Activated CD8-positive, alpha-beta memory T cell treated with anti-CD3 and anti-CD28 coated beads, Interleukin-2, amount 50 U/mL, for 24 hours (primary cell): ENCODE data around the gene MLXIPL.
"Not testable (repeated sequence)": the region's sequence is repeated elsewhere in the genome, so short reads cannot be mapped to it uniquely, and the experiment has no call there.

ENCODE experiments used
- DNase-seq: peaks from one replicate; pipeline ENCODE4 v3.0.0-alpha.2; 2020; ENCODE audit errors: extremely low read depth

Gene MLXIPL

DNA sequence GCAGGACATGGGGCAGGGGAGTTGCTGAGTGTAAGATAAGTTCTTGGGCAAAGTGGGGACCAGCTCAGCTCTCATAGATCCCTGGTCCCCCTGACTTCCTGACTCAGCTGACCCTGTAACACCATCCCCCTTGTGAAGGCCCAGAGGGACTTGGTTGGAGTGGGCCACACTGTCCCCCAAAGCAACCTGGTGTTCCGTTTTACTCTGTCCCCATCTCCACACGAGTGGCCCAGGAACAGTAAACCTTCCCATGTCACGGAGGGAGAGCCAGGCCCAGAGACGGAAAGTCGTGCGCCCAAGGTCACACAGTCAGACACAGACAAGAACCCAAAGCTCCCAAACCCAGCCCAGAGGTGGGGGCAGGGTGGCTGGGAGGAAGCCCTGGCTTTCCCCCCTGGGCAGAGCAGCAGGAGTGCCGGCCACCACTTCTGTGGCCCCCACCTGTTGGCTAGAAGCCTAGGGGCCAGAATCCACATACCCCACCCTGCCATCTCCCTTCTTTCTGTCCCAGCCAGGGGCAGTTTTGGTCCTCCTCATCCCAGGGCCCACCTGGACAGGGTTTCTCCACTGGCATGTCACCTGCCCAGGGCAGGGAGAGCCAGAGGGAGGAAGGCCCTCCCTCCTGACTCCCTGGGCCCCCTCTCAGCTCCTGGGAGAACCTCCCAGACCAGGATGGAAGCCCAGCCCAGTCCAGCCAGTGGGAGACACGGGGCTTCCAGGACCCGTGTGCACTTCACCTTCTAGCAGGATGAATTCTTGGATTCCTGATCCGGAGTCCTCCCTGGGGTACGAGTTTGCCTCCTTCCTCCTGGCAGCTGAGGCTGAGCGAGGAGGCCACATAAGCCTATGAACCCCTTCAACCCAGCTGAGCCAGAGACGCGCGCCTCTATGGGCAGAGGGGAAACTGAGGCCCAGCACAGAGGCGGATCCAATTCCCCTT lies 22.7 kb upstream of the MLXIPL start:
- no peak for DNase-seq

DNA sequence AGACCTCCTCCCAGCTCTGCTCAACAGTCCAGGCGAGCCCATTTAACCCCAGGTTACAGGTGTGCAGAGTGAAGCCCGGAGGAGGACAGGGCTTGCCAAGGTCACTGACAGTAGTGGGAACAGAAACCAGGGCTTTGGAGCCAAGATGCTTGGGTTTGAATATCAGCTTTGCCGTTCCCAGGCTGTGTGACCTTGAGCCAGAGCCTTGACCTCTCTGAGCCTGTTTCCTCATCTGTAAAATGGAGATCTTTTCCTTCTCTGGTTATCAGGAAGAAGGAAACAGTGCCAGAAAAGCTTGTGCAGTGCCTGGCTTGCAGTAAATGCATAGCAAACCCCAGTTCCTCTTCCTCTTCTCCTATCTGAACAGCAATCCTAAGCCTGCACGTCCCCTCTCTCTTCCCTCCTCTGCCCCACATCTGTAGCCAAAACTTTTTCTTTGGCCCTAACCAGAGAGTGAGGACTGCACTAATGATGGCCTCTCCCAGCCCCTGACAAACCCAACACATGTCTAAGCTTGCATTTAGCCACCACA lies 21.4 kb upstream of the MLXIPL start:
- DNase-seq: no peak

- DNase-seq: no peak
These were observed 20.5 kb upstream of the MLXIPL start for GRCh38 chr7:73644688-73645286.

DNA sequence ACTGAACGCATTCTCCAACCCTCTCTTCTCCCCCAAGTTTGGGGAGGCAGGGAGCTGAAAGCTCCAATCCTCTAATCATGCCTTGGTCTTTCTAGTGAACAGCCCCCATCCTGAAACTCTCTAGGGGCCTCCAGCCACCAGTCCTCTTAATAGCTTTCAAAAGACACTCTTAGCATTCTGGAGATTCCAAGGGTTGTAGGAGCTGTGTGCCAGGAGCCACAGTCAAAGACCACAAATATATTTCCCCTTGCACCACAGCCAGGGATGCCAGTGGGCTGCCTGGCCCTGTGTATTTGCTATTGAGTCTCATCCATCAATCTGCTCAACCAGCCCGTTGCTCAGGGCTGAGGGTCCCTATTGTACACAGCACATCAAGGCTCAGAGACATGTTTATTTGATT lies 18.5 kb upstream of the MLXIPL start:
- DNase-seq: no peak

GRCh38 chr7:73638911-73639310 lies 14.6 kb upstream of the MLXIPL start:
- DNase-seq: no peak

DNA sequence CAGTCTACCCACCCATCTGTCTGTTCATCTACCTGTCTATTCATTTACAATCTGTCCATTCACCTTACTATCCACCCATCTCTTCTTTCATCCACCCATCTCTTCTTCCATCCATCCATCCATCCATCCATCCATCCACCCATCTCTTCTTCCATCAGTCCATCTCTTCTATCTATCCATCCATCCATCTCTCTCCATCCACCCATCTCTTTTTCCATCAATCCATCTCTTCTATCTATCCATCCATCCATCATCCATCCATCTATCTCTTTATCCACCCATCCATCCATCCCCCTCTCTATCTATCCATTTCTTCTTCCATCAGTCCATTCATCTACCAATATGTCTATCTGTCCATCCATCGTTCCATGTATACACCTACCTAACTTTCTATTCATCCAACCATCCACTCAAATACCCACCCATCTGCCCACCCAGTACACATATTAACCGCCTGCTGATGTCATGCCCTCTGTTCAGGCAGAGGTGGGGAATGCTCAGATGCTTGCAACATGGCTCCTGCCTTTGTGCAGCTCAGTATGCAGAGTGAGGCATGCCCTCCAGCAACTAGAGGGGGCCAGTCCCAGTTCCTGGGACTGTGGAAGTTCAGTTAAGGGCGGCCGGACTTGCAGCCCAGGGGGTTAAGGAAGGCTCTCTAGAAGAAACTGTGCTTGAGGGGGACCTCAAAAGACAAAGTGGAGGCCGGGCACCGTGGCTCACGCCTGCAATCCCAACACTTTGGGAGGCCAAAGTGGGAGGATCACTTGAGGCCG lies 11.3 kb upstream of the MLXIPL start:
- no peak for DNase-seq

DNA sequence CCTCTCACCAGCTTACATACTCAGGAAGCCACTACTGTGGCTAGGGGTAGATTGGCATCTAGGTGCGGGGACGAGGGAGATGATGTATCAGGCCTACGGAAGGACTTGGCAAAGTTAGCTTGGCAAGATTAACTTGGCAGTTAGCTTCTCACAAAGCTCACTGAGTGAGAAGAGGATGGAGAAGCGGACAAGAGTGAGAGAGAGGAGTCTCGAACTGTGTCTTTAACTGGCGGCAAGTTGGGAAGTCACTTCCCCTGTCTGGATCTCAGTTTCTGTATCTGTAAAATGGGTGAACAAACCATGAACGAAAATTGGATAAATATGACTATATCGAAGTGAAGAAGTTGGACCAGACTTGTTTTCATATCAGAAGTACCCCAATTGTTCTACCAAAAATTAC lies 9.5 kb upstream of the MLXIPL start:
- no peak for DNase-seq

DNA sequence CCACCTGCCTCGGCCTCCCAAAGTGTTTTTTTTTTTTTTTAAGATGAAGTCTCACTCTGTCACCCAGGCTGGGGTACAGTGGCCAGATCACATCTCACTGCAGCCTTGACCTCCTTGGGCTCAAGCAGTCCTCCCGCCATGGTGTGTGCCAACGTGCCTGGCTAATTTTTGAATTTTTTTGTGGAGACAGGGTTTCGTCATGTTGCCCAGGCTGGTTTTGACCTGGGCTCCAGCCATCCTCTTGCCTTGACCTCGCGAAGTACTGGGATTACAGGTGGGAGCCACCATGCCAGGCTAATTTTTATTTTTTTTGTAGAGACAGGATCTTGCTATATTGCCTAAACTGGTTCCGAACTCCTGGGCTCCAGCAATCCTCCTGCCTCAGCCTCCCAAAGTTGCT lies 9.0 kb upstream of the MLXIPL start:
- no peak for DNase-seq

GRCh38 chr7:73631558-73631957 lies 7.2 kb upstream of the MLXIPL start:
- no peak for DNase-seq

DNA sequence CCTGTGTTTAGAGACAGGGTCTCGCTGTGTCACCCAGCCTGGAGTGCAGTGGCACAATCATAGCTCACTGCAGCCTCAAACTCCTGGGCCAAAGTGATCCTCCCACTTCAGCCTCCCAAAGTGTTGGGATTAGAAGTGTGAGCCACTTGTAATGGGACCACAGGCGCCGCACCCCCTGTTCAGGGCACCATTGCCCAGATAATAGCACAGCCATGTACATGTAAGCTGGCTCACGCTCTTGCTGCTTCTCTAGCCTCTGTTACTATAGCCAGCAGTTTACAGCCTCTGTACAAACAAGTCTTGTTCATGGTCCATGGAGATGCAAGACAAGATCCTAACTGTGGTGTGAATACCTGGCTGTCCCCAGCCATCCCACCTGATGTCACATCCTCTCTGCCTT lies 4.2 kb upstream of the MLXIPL start:
- no peak for DNase-seq

GRCh38 chr7:73626814-73627213 lies 2.5 kb upstream of the MLXIPL start:
- DNase-seq: no peak

DNA sequence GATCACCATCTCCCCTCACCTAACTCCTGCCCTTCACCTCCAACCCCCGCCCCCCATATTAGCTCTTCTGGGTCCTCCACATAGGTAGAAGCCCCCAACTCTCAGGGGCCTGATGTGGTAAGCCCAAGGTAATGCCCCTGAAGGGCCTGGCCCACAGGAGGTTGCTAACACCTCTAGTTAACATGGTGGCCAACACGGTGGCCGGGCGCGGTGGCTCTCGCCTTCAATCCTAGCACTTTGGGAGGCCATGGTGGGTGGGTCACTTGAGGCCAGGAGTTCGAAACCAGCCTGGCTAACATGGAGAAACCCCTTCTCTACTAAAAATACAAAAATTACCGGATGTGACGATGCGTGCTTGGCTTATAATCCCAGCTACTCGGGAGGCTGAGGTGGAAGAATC lies 954 bp upstream of the MLXIPL start:
- no peak for DNase-seq

- DNase-seq: no peak
These were observed 313 bp upstream of the MLXIPL start for GRCh38 chr7:73624669-73625001.

DNA sequence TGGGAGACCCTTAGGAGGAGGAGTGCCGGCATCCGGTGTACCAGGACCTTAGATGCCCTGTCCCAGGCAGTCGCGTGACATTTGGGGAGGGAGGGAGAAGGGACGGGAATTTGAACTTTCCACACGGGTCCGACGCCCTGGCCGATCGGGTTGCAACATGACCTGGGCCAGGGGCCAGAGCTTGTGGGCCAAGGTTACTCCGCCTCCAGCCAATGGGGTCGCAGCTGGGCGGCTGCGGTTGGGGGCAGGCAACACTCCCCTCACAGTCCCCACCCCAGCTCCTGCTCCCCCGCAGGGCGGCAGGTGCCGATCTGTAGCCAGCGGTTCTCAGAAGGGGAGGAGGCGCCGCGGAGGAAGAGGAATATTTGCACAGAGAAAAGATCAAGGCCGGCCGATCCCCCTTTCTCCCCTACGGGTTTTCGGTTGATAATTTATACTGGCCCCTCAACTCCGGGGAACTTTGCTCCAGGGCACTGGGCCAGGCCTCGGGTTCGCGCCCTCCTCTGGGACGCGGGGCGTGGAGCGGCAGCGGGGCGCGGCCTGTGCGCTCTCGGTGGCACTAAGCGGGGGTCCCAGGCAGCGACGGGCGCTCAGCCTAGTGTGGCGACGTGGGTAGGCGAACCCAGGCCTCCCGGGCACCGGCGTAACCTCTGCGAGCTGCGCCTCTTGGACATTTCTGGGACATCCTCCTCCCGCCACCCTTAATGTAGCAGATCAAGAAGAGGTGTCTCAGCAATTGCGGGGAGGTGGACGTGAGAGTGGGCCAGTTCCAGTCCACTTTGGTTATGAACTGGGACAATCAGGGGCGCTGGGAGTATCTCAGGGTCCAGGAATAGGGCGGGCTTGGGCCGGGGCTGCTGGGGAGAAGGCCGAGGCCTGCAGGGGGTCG lies 1.2 kb downstream of the MLXIPL start:
- no peak for DNase-seq

GRCh38 chr7:73622527-73622908 lies 1.8 kb downstream of the MLXIPL start:
- no peak for DNase-seq

DNA sequence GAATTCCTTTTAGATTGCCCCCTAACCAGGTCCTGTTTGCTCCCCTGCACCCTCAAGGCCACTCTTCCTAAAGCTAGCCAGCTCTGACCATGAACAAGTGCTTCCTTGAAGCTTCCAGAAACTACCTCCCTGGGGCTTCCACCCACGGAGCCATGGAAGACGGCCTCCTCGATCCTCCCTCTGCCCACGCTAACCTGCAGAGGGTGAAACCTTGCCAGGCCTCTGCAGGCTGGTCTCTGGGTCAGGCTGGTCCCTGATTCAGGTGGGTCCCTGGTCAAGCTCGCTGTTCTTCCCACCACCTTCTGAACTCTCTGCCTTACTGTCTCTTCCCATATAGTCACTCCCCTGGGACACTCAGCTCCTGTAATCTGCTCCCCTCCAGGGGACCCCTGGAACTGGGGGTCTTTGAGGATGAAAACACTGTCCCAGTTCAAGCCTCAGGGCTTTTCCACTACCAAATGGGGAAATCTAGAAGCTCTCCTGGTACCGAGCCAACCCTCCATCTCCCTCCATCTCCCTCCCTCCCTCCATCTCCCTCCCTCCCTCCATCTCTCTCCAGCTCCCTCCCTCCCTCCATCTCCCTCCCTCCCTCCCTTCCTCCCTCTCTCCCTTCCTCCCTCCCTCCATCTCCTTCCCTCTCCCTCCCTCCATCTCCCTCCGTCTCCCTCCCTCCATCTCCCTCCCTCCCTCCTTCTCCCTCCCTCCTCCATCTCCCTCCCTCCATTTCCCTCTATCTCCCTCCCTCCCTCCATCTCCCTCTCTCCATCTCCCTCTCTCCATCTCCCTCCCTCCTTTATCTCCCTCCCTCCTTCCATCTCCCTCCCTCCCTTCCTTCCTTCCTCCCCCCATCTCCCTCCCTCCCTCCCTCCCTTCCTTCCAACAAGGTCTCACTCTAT lies 2.9 kb downstream of the MLXIPL start:
- no peak for DNase-seq

DNA sequence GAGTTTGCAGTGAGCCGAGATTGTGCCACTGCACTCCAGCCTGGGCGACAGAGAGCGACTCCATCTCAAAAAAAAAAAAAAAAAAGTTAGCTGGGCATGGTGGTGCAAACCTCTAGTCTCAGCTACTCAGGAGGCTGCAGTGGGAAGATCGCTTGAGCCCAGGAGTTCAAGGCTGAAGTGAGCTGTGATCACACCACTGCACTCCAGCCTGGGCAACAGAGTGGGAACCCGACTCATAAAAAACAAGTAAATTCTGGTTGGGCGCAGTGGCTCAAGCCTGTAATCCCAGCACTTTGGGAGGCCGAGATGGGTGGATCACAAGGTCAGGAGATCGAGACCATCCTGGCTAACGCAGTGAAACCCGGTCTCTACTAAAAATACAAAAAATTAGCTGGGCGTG lies 4.9 kb downstream of the MLXIPL start:
- not testable (repeated sequence) for DNase-seq

DNA sequence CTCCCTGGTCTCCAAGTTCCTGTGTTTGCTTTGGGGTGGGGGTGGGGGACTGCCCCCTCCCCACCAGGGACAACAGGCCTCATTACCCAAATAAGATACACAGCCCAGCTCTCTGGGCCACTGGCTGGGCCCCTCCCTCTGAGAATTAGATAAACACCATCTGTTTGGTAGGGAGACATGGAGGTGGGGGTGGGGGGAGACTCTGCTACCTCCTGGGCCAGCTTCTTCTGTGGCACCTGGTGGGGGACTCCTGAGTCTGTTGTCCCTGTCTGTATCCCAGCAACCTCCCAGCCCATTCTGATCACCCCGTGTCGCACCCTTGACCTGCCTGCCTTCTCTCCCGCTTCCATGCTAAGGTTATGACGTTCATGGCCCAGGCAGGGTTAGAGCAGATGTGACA lies 5.8 kb downstream of the MLXIPL start:
- no peak for DNase-seq

DNA sequence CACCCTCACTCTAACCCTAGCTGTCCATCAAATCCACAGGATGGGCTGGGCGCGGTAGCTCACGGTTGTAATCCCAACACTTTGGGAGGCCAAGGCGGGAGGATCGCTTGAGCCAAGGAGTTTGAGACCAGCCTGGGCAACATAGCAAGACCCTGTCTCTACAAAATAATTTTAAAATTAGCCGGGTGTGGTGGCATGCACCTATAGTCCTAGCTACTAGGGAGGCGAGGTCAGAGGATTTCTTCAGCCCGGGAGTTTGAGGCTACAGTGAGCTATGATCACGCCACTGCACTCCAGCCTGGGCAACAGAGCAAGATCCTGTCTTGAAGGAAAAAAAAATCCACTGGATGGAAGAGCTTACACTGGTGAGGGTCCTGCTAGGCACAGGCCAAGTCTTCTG lies 6.8 kb downstream of the MLXIPL start:
- DNase-seq: not testable (repeated sequence)

DNA sequence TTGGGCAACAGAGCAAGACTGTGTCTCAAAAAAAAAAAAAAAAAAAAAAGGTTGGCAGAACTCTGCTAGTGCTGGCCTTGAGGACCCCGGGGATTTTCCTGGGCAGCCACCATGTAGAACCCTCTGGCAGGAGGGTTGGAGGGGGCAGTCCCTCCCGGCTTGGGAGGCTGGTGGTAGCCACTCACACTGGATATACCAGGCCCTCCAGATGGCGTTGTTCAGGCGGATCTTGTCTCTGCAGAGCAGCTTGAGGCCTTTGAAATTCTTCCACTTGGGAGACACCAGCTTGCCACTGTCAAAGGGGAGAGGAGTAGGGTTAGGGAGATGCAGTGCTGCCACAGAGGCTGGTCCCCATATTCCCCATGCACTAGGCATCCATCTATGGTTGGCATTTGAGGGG lies 8.4 kb downstream of the MLXIPL start:
- DNase-seq: no peak
